D341Med (cell line): ENCODE data around the gene PBRM1.

Experiments
- DNase-seq: peaks from one replicate; pipeline ENCODE4 v3.0.0; 2012; ENCODE audit warnings: low spot score

The PBRM1 gene

DNA sequence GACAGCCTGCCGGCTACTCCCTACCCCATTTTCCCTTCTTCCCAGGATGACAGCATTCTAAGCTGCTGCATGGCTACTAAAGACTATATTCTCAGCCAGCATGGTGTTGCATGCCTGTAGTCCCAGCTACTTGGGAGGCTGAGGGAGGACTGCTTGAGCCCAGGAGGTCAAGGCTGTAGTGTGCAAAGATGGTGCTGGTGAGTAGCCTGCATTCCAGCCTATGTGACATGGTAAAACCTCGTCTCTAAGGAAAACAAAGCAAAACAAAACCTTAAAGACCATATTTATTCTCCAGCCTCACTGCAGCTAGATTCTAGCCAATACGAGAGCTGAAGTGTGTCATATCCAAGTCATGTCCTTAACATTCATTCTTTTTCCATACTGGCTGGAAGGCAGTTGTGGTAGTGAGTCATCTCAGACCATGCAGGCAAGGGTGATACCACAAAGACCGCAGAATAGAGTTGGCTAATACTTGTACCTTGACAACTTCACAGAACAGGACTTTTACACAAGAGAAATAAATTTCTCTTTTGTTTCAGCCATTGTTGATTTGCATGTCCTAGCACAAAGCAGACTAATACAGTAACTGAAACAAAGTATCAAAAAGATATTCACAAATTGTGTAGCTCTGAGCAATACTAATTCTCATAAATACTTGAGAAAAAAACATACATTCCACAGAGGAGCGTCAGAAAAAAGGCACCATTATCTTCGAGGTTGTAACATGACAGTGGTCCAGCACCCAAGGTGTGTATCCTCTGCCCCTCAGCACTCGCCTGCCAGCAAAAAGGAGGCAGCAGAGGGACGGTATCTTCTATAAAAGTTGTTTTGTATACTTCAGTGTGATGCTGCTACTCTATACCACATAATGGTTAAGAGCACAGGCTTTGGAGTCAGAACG, 14.8 kb downstream of the PBRM1 start:
- DNase-seq, result no peak

DNA sequence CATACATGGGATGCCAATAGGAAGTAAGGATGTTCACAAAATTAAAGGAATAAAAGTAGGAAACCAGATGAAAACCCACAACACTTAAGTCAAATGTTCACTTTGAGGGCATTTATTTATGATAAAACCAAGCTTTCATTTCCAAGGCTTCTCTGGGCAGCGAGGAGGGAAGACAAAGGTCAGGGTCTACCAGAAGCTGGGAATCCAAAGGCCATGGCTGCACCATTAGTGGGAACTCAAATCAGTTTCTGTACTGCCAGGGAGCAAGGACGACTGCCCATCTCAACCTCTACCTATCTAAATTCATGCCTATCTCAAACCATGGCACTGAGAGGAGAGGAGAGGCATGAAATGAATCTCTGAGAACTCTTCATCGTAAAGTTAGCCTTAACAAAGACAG, 22.6 kb downstream of the PBRM1 start:
- DNase-seq, result no peak

DNA sequence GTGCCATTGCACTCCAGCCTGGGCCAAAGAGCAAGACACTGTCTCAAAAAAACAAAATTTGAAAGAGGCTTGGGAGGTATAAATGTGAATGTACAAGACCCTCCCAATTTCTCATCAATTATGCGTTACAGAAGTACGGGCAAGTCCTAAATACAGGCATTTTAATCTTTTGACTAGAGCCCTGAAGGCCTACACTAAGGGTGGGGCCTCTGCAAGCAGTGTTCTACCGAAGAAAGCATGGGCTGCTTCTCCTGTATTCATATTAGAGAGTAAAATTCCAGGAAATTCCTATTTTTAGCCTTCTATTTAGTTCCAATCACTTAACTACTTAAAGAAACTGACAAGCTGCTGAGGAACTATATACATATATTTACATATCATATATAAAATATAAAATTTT, 25.7 kb downstream of the PBRM1 start:
- DNase-seq, result no peak

- DNase-seq, result no peak
Observed at GRCh38 chr3:52655895-52656294, 29.8 kb downstream of the PBRM1 start.

- DNase-seq, result no peak
Observed at GRCh38 chr3:52651592-52651991, 34.1 kb downstream of the PBRM1 start.

DNA sequence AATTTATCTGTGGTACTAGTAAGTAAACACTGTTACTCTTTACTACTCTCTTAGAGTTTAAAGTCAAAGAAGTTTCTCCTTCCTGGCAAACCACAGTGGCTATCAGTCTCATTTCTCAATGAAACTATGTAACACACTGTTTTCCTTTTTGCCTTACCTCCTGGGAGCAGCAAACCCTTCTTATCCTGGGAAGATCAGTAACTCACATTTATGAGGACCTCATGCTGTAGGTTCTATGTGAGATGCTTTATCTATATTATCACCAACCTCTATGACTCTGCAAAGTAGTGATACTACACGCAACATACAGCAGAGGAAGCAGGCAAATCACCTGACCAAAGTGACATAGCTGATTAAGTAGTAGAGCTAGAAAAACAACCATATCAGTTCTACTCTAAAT, 35.3 kb downstream of the PBRM1 start:
- DNase-seq, result no peak

DNA sequence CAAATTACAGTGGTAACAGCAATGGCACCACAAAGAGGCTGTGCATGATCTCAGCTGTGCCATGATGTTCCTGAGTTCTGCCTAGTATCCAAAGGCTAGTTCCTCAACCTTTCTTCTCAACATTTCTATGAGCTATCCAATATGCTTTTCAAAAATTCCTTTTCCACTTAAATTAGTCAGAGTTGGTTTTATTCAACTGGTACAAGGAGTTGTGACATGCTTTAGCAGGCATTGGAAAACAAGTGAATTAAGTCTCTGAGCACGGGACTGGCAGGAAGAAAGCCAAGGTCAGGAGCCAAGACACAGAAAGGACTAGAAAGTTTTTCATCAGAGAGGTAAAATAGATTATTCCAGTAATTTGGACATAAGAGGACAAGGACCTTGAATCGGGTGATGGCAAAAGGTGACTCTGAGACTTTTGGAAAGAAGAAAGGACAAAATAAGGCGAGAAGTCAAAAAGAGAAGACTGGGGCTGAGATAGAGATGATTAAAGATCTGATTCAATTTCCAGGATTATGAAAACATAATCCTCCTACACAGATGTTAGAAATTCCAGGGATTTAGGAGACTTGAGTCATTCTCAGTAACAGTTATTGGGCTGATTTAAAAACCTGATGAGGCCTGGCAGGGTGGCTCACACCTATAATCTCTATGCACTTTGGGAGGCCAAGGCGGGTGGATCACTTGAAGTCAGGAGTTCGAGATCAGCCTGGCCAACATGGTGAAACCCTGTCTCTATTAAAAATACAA, 36.1 kb downstream of the PBRM1 start:
- DNase-seq, result peak; percentile 43

DNA sequence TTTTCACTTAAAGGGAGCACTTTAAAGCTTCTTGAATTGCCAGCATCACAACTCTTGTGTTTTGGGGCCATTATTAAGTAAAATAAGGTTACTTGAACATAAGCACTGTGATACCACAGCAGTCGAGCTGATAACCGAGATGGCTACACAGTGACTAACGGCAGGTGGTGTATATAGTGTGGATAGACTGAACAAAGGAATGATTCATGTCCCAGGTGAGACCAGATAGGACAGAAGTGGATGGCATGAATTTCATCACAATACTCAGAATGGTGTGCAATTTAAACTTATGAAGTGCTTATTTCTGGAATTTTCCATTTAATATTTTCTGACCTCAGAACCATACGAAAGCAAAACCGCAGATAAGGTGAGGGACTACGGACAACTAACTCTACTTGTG, 40.2 kb downstream of the PBRM1 start:
- no peak for DNase-seq

DNA sequence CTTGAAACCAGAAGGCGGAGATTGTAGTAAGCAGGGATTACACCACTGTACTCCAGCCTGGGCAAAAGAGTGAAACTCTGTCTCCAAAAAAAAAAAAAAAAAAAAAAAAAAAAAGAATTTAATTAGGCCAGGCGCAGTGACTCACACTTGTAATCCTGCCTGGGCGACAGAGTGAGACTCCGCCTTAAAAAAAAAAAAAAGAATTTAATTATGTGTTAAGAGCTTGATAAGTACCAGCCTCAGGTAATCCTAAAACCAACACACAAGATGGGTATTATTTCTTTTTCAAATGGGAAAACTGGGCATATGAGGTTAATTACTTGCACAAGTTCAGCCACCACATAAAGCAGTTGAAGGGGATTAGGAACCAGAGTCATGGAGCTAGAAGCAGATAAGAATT, 49.0 kb downstream of the PBRM1 start:
- DNase-seq, result peak; percentile 63

DNA sequence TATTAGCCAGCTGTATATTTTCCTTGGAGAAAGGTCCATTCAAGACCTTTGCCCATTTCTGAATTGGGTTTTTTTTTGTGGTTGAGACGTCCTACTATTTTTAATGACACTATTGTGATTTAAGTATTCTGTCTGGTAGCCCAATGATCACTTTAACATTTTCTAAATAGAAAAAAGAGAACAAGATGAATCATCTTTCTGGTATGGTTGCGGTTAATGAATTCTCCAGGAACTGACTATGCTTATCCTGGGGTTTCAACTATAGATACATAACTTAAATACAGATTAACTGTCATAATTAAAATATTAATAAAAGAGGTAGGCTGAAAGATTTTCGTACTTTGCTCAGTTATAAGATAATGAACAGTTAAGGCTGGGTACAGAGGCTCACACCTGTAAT, 51.9 kb downstream of the PBRM1 start:
- DNase-seq, result no peak

DNA sequence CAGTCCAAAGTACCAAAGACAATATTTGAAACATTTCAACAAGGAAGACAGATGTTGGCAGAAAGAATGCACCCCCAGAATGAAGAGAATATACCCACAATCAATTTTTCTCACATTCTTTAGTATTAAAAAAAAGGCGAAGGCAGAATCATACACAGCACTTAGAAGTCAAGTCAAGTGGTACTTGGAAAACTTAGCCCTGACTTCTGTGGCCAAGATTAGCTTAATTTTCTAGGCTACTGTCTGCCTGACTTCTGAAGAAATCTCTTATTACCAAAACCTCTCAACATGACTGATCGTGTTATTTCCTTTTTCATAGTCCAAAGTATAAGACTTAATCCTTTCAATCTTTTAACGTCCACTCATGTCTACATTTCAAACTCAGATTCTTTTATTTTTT, 60.7 kb downstream of the PBRM1 start:
- DNase-seq, result no peak

- no peak for DNase-seq
Observed at GRCh38 chr3:52623234-52623792, 62.4 kb downstream of the PBRM1 start.

DNA sequence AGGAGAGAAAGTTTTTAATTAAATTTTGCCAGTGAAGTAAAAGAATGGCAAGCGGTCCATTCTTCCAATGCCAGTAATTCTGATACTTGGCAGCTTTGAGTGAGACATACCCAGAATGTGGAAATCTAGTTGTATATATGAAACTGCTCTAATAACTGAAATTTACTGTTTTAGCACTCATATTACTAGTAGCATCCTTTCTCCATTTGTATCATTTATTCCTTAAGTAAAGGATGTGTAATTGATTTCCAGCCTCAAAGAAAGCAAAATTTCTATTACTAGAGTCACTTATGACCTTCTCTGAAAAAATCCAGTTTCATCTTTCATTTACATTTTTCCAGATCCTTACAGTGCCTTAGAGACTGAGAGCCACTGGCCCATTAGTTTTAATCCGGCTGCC, 65.1 kb downstream of the PBRM1 start:
- no peak for DNase-seq

GRCh38 chr3:52615166-52615565, 70.5 kb downstream of the PBRM1 start:
- no peak for DNase-seq

GRCh38 chr3:52614689-52615088, 71.0 kb downstream of the PBRM1 start:
- no peak for DNase-seq

- DNase-seq, result no peak
Observed at GRCh38 chr3:52609316-52609815, 76.3 kb downstream of the PBRM1 start.

DNA sequence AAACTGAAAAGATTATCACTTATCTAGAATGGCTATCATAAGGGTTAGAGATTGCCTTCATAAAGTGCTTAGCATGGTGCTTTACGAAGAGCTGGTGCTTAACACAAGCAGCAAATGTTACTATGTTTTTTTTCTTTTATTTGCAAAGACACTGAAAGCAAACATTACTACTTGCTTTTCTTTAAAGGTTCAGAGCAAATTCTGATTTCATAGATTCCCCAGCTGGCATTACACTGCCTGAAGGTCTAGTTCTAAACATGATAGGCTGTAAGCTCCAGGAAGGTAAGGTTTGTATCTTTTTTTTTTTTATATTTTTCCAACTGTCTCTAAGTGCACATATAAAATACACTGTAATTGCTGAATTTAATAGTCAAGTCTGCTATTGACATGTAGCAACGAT, 77.4 kb downstream of the PBRM1 start:
- DNase-seq, result no peak

GRCh38 chr3:52606373-52607085, 79.2 kb downstream of the PBRM1 start:
- DNase-seq, result peak; percentile 58

DNA sequence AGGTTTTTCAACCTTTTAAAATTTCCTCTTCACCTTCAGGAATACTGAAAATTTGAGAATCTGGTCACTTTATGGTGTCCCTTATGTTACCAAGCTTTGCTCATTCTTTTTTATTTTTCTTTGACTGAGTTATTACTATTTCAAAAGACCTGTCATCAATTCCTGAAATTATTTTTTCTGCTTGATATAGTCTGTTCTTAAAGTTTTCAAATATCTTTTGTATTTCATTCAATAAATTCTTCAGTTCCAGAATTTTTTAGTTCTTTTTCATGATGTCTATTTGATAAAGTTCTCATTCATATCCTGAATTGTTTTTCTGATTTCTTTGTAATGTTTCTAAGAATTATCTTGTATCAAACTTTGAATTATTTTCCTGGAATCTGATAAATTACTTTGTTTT, 85.5 kb downstream of the PBRM1 start:
- DNase-seq, result no peak

GRCh38 chr3:52596658-52597265, 89.0 kb downstream of the PBRM1 start:
- DNase-seq, result no peak

DNA sequence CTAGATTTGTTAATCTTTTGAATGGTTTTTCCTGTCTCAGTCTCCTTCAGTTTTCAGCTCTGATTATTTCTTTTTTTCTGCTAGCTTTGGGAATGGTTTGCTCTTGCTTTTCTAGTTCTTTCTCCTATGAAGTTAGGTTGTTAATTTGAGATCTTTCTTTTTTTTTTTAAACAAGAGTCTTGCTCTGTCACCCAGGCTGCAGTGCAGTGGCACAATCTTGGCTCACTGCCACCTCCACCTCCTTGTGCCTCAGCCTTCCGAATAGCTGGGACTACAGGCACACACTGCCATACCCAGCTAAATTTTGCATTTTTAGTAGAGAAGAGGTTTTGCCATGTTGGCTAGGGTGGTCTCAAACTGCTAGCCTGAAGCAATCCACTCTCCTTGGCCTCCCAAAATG, 92.6 kb downstream of the PBRM1 start:
- DNase-seq, result no peak
